HG02938 (cell line): Measurements from ENCODE around the gene TEX10.

ENCODE experiments used
- ATAC-seq: cut with Tn5 transposase; IDR thresholded peaks from one replicate; pipeline ENCODE4 v1.9.1; 2021; ENCODE audit warnings: mild to moderate bottlenecking, moderate library complexity; ENCODE audit not compliant: unreplicated experiment

TEX10 gene

GRCh38 chr9:100286257-100286656, 66.5 kb downstream of the TEX10 start:
- no peak for ATAC-seq

- no peak for ATAC-seq
Measured at GRCh38 chr9:100285601-100286000, 67.1 kb downstream of the TEX10 start.

- ATAC-seq, result no peak
Measured at GRCh38 chr9:100285080-100285479, 67.7 kb downstream of the TEX10 start.

GRCh38 chr9:100284247-100284646, 68.5 kb downstream of the TEX10 start:
- no peak for ATAC-seq

GRCh38 chr9:100282388-100282719, 70.4 kb downstream of the TEX10 start:
- no peak for ATAC-seq

GRCh38 chr9:100281676-100282387, 70.9 kb downstream of the TEX10 start:
- ATAC-seq, result no peak

GRCh38 chr9:100281066-100281465, 71.7 kb downstream of the TEX10 start:
- no peak for ATAC-seq

GRCh38 chr9:100277166-100277979, 75.4 kb downstream of the TEX10 start:
- ATAC-seq, result no peak

- no peak for ATAC-seq
Measured at GRCh38 chr9:100269656-100270055, 83.1 kb downstream of the TEX10 start.

GRCh38 chr9:100268271-100268670, 84.5 kb downstream of the TEX10 start:
- no peak for ATAC-seq

GRCh38 chr9:100267211-100267610, 85.5 kb downstream of the TEX10 start:
- no peak for ATAC-seq
